Neural progenitor cell (in vitro differentiated cells): Measurements from ENCODE around the gene SYT1. TPM values are rescaled to one million over a fixed set of nuclear protein-coding genes. Genes with fewer than 3 reads are reported as not detected.

ENCODE experiments used
- DNase-seq: peaks from one replicate; pipeline ENCODE4 v3.0.0-alpha.2; 2016; ENCODE audit warnings: low spot score
- H2AFZ ChIP-seq: fragments of 200-600 bp; sonication (generic); replicated peaks from 2 replicates; pipeline ENCODE4 v1.6.1; 2016; ENCODE audit warnings: antibody characterized with exemption
- H3F3A ChIP-seq: fragments of 200-600 bp; sonication (generic); 2 replicates; pipeline ENCODE4 v1.6.1; 2016; ENCODE audit warnings: antibody characterized with exemption, low read depth
- H3K27ac ChIP-seq: fragments of 200-600 bp; sonication (generic); 2 replicates; pipeline ENCODE4 v1.5.1; 2016; ENCODE audit warnings: mild to moderate bottlenecking
- H3K27me3 ChIP-seq: fragments of 200-600 bp; sonication (generic); 2 replicates; pipeline ENCODE4 v1.6.1; 2016; ENCODE audit warnings: mild to moderate bottlenecking, moderate library complexity
- H3K36me3 ChIP-seq: fragments of 200-600 bp; sonication (generic); 2 replicates; pipeline ENCODE4 v1.5.1; 2016
- H3K4me1 ChIP-seq: fragments of 200-600 bp; sonication (generic); 2 replicates; pipeline ENCODE4 v1.6.1; 2016; ENCODE audit warnings: mixed run types
- H3K4me2 ChIP-seq: fragments of 200-600 bp; sonication (generic); 2 replicates; pipeline ENCODE4 v1.6.1; 2016
- H3K4me3 ChIP-seq: fragments of 200-600 bp; sonication (generic); 2 replicates; pipeline ENCODE4 v1.5.1; 2016
- H3K79me2 ChIP-seq: fragments of 200-600 bp; sonication (generic); 2 replicates; pipeline ENCODE4 v1.6.1; 2016; ENCODE audit warnings: low read depth
- H3K9ac ChIP-seq: fragments of 200-600 bp; sonication (generic); 2 replicates; pipeline ENCODE4 v1.6.1; 2016
- H3K9me3 ChIP-seq: fragments of 200-600 bp; sonication (generic); 2 replicates; pipeline ENCODE4 v1.5.1; 2016; ENCODE audit warnings: low read depth
- H4K20me1 ChIP-seq: fragments of 200-600 bp; sonication (generic); 2 replicates; pipeline ENCODE4 v1.6.1; 2016; ENCODE audit warnings: low read depth
- H3K27ac Mint-ChIP-seq: 3 replicates; pipeline ENCODE4 v1.8.0; 2021; ENCODE audit warnings: mixed read lengths
- H3K27me3 Mint-ChIP-seq: 2 replicates; pipeline ENCODE4 v1.8.0; 2022; ENCODE audit warnings: low read depth, mild to moderate bottlenecking, inconsistent platforms, moderate library complexity, mixed read lengths; ENCODE audit not compliant: insufficient read depth
- H3K36me3 Mint-ChIP-seq: 3 replicates; pipeline ENCODE4 v1.8.0; 2021; ENCODE audit warnings: mixed read lengths
- H3K4me1 Mint-ChIP-seq: 3 replicates; pipeline ENCODE4 v1.8.0; 2021; ENCODE audit warnings: mixed read lengths
- H3K4me3 Mint-ChIP-seq: 3 replicates; pipeline ENCODE4 v1.8.0; 2021; ENCODE audit warnings: mild to moderate bottlenecking, moderate library complexity, mixed read lengths
- H3K9me3 Mint-ChIP-seq: 3 replicates; pipeline ENCODE4 v1.8.0; 2020; ENCODE audit warnings: mixed read lengths
- EZH2 ChIP-seq: fragments of 200-600 bp; sonication (generic); IDR thresholded peaks from 2 replicates; pipeline ENCODE4 v1.6.1; 2017; ENCODE audit warnings: antibody characterized with exemption, mild to moderate bottlenecking, moderate library complexity
- EZH2phosphoT487 ChIP-seq: fragments of 200-600 bp; sonication (generic); IDR thresholded peaks from 2 replicates; pipeline ENCODE4 v1.6.1; 2017; ENCODE audit warnings: antibody characterized with exemption
- total RNA-seq: library from RNA; depleted of rRNA; stranded (reverse); fragments of >200 nt; gene quantifications from 2 replicates; pipeline ENCODE4 v1.2.3, GENCODE V29; 2015; ENCODE audit warnings: low replicate concordance
- TF ChIP-seq, protein P1 (sequence below): fragments of 200-600 bp; sonication (generic); IDR thresholded peaks from 2 replicates; pipeline ENCODE4 v1.5.1; 2017; ENCODE audit warnings: antibody characterized with exemption, mild to moderate bottlenecking

SYT1 gene
- total RNA-seq, 1 donor from 2014 or later: 36.9 TPM

DNA sequence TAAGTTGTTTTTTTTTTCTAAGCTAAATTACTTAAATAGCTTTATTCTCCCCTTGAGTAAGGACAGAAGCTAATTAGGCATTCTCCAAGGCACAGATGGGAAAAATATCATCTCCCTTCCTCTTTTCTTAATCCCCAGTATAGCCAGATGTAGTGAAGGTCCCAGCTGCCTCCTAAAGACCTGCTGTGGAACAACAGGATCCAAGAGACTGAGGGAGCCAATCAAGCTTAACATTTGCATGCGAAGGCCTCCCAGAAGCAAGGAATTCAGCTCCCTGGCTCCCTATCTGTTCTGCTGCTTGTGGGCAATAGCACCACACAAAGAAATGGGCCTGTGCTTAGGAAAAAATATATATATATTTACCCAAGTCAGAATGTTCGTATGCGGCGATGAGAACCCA is 255.2 kb downstream of the SYT1 start:
- no peak overlapping the region for H3K4me3 Mint-ChIP-seq
- DNase-seq: peak; percentile 83
- H3K9me3 Mint-ChIP-seq: no peaks in the 10 kb centered on the region
- Histone ChIP-seq H2AFZ (no peak overlapping the region), H3K27ac (peak overlapping the region; percentile 39), H4K20me1 (no peaks in the 10 kb centered on the region), H3K9ac (no peak overlapping the region), H3K4me3 (no peak overlapping the region), H3K36me3 (no peaks in the 10 kb centered on the region), H3K79me2 (peaks cover 7% of the 10 kb centered on the region), H3F3A (peaks cover 12% of the 10 kb centered on the region), H3K9me3 (no peaks in the 10 kb centered on the region), H3K4me2 (no peak overlapping the region), H3K27me3 (no peaks in the 10 kb centered on the region), H3K4me1 (peaks cover 15% of the 10 kb centered on the region)
- TF ChIP-seq, protein P1, sequence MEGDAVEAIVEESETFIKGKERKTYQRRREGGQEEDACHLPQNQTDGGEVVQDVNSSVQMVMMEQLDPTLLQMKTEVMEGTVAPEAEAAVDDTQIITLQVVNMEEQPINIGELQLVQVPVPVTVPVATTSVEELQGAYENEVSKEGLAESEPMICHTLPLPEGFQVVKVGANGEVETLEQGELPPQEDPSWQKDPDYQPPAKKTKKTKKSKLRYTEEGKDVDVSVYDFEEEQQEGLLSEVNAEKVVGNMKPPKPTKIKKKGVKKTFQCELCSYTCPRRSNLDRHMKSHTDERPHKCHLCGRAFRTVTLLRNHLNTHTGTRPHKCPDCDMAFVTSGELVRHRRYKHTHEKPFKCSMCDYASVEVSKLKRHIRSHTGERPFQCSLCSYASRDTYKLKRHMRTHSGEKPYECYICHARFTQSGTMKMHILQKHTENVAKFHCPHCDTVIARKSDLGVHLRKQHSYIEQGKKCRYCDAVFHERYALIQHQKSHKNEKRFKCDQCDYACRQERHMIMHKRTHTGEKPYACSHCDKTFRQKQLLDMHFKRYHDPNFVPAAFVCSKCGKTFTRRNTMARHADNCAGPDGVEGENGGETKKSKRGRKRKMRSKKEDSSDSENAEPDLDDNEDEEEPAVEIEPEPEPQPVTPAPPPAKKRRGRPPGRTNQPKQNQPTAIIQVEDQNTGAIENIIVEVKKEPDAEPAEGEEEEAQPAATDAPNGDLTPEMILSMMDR: peak; percentile 47
- TF ChIP-seq EZH2phosphoT487: no peak
- no peaks in the 10 kb centered on the region for H3K27me3 Mint-ChIP-seq
- peaks cover 3% of the 10 kb centered on the region for H3K4me1 Mint-ChIP-seq
- H3K27ac Mint-ChIP-seq: no peak overlapping the region
- H3K36me3 Mint-ChIP-seq: no peaks in the 10 kb centered on the region

DNA sequence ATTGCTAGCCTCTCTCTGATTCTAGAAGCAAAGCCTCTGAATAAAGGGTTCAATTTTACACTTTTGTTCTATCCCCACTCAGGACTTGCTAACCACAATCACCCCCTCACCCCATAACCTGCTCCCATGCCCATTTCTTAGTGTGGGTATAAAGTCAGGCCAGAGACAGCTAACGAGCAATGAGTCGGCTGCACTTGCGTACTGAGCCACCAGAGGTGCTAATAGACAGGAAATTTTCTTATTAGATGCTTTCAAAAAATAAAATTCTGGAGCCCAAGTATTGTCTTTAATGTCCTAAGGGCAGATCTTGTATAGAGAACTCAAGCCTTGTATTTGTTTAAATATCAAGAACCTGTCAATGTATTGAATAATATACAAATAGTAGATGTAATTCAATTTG is 256.9 kb downstream of the SYT1 start:
- DNase-seq: no peak
- H3K4me1 ChIP-seq: peaks cover 15% of the 10 kb centered on the region
- peaks cover 3% of the 10 kb centered on the region for H3K4me1 Mint-ChIP-seq
- H3K27me3 ChIP-seq: no peaks in the 10 kb centered on the region
- no peaks in the 10 kb centered on the region for H3K9me3 Mint-ChIP-seq
- H3K9me3 ChIP-seq: no peaks in the 10 kb centered on the region
- no peak overlapping the region for H3K9ac ChIP-seq
- no peak overlapping the region for H3K4me3 Mint-ChIP-seq
- no peak overlapping the region for H3K27ac ChIP-seq
- peaks cover 7% of the 10 kb centered on the region for H3K79me2 ChIP-seq
- H3K4me3 ChIP-seq: no peak overlapping the region
- peaks cover 12% of the 10 kb centered on the region for H3F3A ChIP-seq
- no peaks in the 10 kb centered on the region for H3K36me3 Mint-ChIP-seq
- no peaks in the 10 kb centered on the region for H3K36me3 ChIP-seq
- no peak overlapping the region for H3K27ac Mint-ChIP-seq
- H2AFZ ChIP-seq: no peak overlapping the region
- H3K27me3 Mint-ChIP-seq: no peaks in the 10 kb centered on the region
- no peak overlapping the region for H3K4me2 ChIP-seq
- H4K20me1 ChIP-seq: no peaks in the 10 kb centered on the region
- TF ChIP-seq EZH2phosphoT487: no peak
- TF ChIP-seq, protein P1: peak; percentile 53

DNA sequence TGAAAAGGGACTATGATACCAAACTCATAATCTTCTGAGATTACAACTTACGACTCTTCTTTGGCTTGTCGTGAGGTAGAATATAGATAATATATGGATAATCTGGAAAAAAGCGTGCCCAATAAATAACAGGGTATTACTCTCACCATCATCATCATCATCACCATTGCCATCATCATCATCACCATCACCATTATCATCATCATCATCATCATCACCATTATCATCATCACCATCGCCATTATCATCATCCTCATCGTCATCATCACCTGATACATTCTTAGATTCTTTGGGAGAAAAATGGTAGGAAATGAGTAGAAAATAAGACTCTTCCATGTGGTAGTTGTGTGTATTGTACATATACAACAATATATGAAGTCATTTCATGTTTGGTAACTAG is 259.8 kb downstream of the SYT1 start:
- H3K9ac ChIP-seq: no peak overlapping the region
- no peaks in the 10 kb centered on the region for H4K20me1 ChIP-seq
- H3K36me3 ChIP-seq: no peaks in the 10 kb centered on the region
- no peak overlapping the region for H3K4me2 ChIP-seq
- H3K9me3 ChIP-seq: no peaks in the 10 kb centered on the region
- Mint-ChIP-seq H3K4me3 (no peak overlapping the region), H3K27me3 (no peaks in the 10 kb centered on the region), H3K36me3 (no peaks in the 10 kb centered on the region), H3K4me1 (peaks cover 3% of the 10 kb centered on the region), H3K27ac (no peak overlapping the region), H3K9me3 (no peaks in the 10 kb centered on the region)
- DNase-seq: no peak
- no peak overlapping the region for H3K4me3 ChIP-seq
- peaks cover 10% of the 10 kb centered on the region for H3K4me1 ChIP-seq
- H3K27ac ChIP-seq: no peak overlapping the region
- H3K27me3 ChIP-seq: no peaks in the 10 kb centered on the region
- H3K79me2 ChIP-seq: peaks cover 7% of the 10 kb centered on the region
- H3F3A ChIP-seq: peaks cover 3% of the 10 kb centered on the region
- H2AFZ ChIP-seq: no peak overlapping the region
- TF ChIP-seq EZH2 (no peak), EZH2phosphoT487 (no peak)
- TF ChIP-seq, protein P1: no peak
